T-helper 22 cell (primary cell): Measurements from ENCODE around the gene ELOVL7.
"Not testable (repeated sequence)": the region's sequence is repeated elsewhere in the genome, so short reads cannot be mapped to it uniquely, and the experiment has no call there.

ENCODE experiments used
- DNase-seq: peaks from one replicate; pipeline ENCODE4 v3.0.0-alpha.2; 2020; ENCODE audit warnings: low read depth

ELOVL7 gene

DNA sequence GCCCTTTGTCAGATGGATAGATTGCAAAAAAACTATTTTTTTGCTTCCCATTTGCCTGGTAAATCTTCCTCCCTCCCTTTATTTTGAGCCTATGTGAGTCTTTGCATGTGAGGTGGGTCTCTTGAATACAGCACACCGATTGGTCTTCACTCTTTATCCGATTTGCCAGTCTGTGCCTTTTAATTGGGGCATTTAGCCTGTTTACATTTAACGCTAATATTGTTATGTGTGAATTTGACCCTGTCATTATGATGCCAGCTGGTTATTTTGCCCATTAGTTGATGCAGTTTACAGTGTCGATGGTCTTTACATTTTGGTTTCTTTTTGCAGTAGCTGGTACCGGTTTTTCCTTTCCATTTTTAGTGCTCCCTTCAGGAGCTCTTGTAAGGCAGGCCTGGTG, 131.1 kb downstream of the ELOVL7 start:
- DNase-seq = no peak

DNA sequence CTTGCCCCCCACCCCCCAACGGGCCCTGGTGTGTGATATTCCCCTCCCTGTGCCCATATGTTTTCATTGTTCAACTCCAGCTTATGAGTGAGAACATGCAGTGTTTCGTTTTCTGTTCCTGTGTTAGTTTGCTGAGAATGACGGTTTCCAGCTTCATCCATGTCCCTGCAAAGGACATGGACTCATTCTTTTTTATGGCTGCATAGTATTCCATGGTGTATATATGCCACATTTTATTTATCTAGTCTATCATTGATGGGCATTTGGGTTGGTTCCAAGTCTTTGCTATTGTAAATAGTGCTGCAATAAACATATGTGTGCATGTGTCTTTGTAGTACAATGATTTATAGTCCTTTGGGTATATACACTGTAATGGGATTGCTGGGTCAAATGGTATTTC, 132.2 kb downstream of the ELOVL7 start:
- DNase-seq = not testable (repeated sequence)

DNA sequence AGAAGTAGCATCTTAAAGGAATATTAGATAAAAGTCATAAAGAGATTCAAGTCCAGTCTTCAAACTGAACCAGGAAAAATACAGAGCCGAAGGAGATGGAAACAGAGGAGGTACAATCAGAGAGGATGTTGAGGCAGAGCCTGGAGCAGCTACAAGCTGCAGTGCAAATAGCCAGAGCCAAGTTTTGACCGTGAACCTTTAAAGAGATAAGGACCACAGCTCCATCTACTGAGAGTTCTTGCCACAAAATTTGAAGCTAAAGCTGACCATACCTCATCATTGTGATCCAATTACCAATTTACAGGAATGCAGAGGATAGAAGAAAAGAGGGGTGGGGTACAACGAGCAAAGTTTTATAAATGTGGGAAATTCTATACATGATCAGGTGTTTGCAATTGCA, 133.7 kb downstream of the ELOVL7 start:
- no peak for DNase-seq

DNA sequence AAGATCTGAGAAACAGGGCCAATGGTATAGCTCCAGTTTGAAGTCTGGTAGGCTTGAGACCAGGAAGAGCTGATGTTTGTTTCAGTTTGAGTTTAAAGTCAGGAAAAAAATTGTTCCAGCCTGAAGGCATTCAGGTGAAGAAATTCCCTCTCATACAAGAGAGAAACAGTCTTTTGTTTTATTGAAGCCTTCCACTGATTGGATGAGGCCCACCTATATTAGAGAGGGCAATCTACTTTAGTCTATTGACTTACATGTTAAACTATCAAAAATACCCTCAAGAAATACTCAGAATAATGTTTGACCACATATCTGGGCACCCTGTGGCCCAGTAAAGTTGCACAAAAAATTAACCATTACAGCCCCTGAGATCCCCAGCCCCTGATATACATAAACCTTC, 138.9 kb downstream of the ELOVL7 start:
- no peak for DNase-seq

DNA sequence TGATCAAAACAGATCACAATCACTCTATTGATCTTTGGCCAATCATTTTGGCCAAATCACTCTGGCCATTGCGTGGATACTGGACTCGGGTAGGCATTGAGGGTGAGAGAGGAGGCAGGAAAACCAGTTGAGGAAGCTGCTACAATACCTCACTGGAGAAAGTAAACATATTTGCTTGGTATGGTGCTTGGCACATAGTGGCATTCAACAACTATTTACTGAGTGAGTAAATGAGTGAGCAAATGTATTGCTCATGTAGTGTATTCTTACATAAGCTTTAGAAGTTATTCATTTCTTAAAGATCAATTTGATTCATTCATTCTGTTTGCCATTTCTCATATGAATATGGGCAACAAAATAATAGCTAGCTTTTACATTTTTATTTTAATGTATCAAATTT, 140.1 kb downstream of the ELOVL7 start:
- no peak for DNase-seq
